WI38 (cell line): ENCODE data around the gene EIF2D.

ENCODE experiments used
- H3K4me3 ChIP-seq: 2 replicates; pipeline ENCODE4 v1.5.1; 2011; ENCODE audit warnings: low read depth, mild to moderate bottlenecking, control low read depth, low read length
- TF ChIP-seq, protein P1 (sequence below): IDR thresholded peaks from 2 replicates; pipeline ENCODE4 v1.5.1; 2012; ENCODE audit warnings: low read depth, mild to moderate bottlenecking, control low read depth, low read length

The EIF2D gene

DNA sequence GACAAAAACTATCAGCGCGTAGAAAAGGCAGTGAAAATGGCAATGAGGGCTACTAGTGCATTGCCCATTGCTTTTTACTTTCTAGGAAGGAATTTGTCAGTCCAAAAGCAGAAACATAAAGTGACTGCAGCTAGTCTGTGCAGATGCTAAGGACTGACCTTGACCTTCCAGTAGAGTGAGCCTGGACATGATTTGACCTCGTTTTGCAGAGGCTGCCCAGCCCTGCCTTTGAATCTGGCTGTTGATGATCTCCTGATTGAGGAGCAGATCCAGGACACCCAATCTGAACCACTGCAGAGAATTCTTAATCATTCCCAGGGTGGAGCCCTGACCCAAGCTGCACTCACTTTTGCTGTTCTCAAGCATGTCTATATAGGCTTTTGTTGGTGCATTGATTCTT lies 44.7 kb upstream of the EIF2D start:
- TF ChIP-seq, protein P1, sequence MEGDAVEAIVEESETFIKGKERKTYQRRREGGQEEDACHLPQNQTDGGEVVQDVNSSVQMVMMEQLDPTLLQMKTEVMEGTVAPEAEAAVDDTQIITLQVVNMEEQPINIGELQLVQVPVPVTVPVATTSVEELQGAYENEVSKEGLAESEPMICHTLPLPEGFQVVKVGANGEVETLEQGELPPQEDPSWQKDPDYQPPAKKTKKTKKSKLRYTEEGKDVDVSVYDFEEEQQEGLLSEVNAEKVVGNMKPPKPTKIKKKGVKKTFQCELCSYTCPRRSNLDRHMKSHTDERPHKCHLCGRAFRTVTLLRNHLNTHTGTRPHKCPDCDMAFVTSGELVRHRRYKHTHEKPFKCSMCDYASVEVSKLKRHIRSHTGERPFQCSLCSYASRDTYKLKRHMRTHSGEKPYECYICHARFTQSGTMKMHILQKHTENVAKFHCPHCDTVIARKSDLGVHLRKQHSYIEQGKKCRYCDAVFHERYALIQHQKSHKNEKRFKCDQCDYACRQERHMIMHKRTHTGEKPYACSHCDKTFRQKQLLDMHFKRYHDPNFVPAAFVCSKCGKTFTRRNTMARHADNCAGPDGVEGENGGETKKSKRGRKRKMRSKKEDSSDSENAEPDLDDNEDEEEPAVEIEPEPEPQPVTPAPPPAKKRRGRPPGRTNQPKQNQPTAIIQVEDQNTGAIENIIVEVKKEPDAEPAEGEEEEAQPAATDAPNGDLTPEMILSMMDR, result no peak
- no peak overlapping the region for H3K4me3 ChIP-seq

DNA sequence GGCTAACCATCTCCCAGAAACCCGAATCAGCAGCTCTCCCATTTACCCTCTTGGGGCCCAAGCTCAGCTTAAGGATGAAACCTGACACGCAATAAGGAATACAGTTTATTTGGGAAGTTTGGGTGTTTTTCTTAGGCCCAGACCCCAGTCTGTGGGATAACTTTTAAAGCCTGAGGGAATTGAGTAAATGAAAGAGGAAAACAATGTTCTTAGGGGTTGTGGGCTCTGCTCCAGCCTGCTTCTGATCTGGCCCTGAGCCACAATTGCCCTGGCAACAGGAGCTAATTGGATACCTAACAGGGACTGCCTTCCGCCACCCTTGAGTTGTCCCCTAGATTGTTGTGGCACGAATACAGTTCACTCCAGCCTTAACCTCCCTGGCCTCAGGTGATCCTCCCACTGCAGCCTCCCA lies 43.2 kb upstream of the EIF2D start:
- no peak overlapping the region for H3K4me3 ChIP-seq
- TF ChIP-seq, protein P1, result no peak

DNA sequence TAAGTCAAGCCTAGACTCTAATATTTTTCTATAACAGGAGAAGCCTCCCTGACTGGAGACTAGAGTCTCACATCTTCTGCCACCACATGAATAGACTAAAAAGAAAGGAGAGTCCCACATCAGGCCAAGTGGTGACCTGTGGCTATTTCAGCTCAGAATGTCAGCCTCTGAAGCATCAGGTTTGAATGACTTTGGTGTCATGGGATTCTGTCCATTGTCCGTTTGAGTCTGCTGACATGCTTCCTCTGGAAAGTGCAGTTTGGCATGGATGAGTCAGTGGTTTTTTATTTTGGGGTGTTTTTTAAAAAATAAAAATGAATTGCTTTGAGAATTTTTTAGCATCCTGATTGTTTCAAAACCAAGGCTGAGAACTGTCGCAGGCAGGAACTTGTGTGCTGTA lies 42.6 kb upstream of the EIF2D start:
- TF ChIP-seq, protein P1, result no peak
- H3K4me3 ChIP-seq, result no peak overlapping the region

DNA sequence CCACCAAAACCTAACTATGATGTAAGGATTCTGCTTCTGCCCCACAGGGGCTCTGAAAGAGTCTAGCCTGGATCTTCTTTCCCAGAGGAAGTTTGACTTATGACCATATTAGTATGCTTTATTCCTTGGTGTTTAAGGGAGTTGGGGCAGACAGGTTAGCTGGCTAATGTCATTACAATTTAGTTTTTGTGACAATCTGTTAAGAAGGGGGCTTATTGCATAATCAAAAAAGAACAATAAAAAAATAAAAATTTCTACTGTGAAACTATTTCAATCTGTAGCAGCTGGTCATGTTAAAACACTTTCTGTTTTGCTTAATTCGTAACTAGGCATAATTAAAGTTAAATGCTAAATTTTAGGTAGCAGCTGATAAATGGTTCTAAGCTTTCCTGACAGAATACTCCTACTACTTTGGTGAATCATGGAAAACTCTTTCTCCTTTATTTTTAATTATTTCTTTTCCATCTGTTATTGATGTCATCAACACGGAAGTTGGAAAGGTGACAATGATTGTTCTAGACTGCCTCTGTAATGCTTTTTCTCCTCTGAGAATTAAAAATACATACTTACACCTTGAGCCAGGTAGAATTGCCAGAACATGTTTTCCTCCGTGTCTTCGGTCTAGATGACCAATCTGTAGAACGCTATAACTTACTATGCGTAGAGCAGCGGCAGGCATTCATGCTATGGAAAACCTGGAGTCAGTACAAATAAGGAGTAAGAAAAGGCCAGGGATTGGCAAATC lies 41.6 kb upstream of the EIF2D start:
- H3K4me3 ChIP-seq, result no peak overlapping the region
- TF ChIP-seq, protein P1, result no peak

DNA sequence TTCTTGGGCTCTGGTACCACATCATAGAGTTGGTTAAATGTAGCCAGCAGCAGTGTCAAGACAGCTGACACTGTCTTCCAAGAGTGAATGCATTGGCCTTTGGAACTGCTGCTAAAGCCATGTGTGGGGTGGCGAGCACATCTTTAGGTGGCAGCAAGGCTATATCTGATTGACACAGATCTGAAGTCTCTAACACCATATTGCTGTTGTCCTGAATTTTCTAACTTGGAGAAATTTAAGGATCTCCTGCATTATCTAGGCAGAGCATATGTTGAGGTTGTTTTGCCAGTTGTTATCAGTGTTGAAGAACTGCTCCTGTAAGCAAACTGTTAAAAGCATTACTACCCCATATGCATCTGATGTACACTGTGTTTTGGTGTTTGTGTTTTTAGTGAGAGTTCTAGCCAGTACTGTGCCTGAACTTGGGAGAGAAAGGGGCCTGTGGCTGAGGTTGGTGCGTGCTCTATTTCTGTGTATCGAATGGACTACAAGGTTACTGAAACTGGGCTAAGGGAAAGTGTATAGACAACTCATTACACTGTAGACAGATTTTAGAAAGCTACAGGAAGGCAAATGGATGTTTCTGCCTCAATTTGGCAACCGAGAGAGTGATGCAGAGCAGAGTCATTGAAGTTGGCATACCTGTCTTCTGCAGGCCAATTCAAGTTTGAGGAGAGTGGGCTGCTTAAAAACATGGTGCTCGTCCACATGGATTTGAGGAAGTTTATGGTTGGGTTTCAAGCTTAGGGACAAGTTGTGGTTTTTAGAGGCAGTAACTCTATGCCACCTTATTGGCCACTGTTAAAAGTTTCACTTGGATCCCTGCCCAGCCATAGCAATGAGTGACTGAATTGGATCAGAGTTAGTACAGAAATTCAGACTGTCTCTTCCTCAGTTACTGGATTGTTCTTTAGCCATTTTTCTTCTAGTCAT lies 40.0 kb upstream of the EIF2D start:
- no peak overlapping the region for H3K4me3 ChIP-seq
- TF ChIP-seq, protein P1, result no peak

DNA sequence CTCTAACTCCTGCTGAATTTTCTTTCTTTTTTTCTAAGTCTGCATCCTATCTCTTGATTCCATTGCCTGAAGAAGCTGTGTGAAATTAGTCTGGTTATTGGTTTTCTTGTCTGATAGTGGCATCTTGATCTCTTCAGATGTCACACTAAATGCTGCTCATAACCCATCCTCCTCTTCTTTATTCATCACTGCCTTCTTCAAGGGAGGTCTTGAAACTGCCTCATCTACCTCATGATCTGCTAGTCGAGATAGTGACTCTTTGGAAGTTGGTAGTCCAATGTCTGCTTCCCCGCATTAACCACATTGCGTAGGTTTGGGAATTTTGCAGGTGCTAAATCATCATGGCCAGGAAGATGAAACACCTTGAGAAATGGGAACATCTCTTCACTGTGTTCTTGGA lies 38.7 kb upstream of the EIF2D start:
- H3K4me3 ChIP-seq, result no peak overlapping the region
- TF ChIP-seq, protein P1, result no peak
